HCT116 (cell line): ENCODE results near the gene DEFB132.
"Not testable (repeated sequence)": the region's sequence is repeated elsewhere in the genome, so short reads cannot be mapped to it uniquely, and the experiment has no call there.

ENCODE experiments used
- CTCF ChIP-seq, 3 experiments: fragments of 200-600 bp in 1 of 3; sonication (generic) in 1 of 3; IDR thresholded peaks in 2 of 3; conservative IDR thresholded peaks in 1 of 3; 2 replicates each; pipeline ENCODE4 v1.5.1; 2012 to 2017; ENCODE audit warnings: low read depth in 2 of 3, low read length in 2 of 3, antibody characterized with exemption in 1 of 3, borderline replicate concordance in 1 of 3, control low read depth in 1 of 3, mild to moderate bottlenecking in 1 of 3, mixed read lengths in 1 of 3, mixed run types in 1 of 3, moderate library complexity in 1 of 3; ENCODE audit not compliant: insufficient read depth in 1 of 3
- EZH2phosphoT487 ChIP-seq: fragments of 200-600 bp; IDR thresholded peaks from 2 replicates; pipeline ENCODE4 v1.6.1; 2018; ENCODE audit warnings: antibody characterized with exemption, borderline replicate concordance
- POLR2A ChIP-seq: IDR thresholded peaks from 2 replicates; pipeline ENCODE4 v1.7.0; 2011; ENCODE audit warnings: borderline replicate concordance; ENCODE audit not compliant: insufficient read depth, insufficient read length; ENCODE audit errors: extremely low read depth
- POLR2AphosphoS5 ChIP-seq: IDR thresholded peaks from 2 replicates; pipeline ENCODE4 v1.6.1; 2011; ENCODE audit warnings: mild to moderate bottlenecking, low read depth, low read length, moderate library complexity
- RAD21 ChIP-seq: IDR thresholded peaks from 2 replicates; pipeline ENCODE4 v1.6.1; 2012; ENCODE audit warnings: low read depth, mild to moderate bottlenecking
- REST ChIP-seq: IDR thresholded peaks from 2 replicates; pipeline ENCODE4 v1.6.1; 2012; ENCODE audit warnings: low read depth
- SP1 ChIP-seq: IDR thresholded peaks from 2 replicates; pipeline ENCODE4 v1.6.1; 2012; ENCODE audit warnings: low read depth
- ZNF274 ChIP-seq: fragments of 200-500 bp; sonication (Bioruptor generic); IDR thresholded peaks from 2 replicates; pipeline ENCODE4 v1.6.1; 2014; ENCODE audit warnings: mild to moderate bottlenecking, low read depth, low read length, inconsistent platforms

GRCh38 chr20:253447-253846 is 4.1 kb upstream of the DEFB132 start:
- TF ChIP-seq EZH2phosphoT487; POLR2AphosphoS5; CTCF (IDR thresholded peaks at IDR 0.05 in 2 of 3, conservative IDR thresholded peaks at IDR 0.05 in 1 of 3; ENCODE audit: borderline replicate concordance in 1 of 3, insufficient read depth in 1 of 3, low read depth in 2 of 3, low read length in 2 of 3); REST; ZNF274; SP1; POLR2A; RAD21: not testable (repeated sequence)
